IPS-NIHi11 (cell line): ENCODE results near the gene AP1M1.

Experiments
- DNase-seq: peaks from one replicate; pipeline ENCODE4 v3.0.0; 2012; ENCODE audit warnings: mixed read lengths, low spot score

AP1M1 gene

GRCh38 chr19:16185123-16185767, 12.5 kb upstream of the AP1M1 start, which contains the start of gene FAM32A:
TSS of gene FAM32A (plus strand) at chr19:16185410. CDS start at chr19:16185443, 33 bp downstream.
- peak; percentile 99 for DNase-seq

GRCh38 chr19:16185768-16186123, 12.0 kb upstream of the AP1M1 start:
- peak; percentile 68 for DNase-seq

- DNase-seq: no peak
Observed at GRCh38 chr19:16188521-16188920, 9.2 kb upstream of the AP1M1 start.

GRCh38 chr19:16190198-16190597, 7.5 kb upstream of the AP1M1 start:
- DNase-seq: no peak

DNA sequence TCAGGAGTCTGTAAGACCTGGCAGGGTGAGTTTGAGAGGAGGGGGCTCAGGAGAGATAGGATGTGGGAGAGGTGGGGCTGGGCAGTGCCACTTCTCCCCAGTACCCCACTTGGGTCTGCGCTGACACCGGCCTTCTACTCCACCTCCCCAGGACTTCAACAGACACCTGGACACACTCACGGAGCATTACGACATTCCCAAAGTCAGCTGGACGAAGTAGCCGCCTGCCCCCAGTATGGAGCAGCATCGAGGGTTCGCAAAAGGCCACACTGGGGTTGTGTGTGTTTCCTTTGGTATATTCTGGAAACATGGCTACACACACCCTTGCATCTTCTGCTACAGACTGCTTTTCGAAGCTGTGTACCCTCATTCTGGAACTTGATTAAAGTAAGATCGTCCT, 7.0 kb upstream of the AP1M1 start:
- DNase-seq: no peak

DNA sequence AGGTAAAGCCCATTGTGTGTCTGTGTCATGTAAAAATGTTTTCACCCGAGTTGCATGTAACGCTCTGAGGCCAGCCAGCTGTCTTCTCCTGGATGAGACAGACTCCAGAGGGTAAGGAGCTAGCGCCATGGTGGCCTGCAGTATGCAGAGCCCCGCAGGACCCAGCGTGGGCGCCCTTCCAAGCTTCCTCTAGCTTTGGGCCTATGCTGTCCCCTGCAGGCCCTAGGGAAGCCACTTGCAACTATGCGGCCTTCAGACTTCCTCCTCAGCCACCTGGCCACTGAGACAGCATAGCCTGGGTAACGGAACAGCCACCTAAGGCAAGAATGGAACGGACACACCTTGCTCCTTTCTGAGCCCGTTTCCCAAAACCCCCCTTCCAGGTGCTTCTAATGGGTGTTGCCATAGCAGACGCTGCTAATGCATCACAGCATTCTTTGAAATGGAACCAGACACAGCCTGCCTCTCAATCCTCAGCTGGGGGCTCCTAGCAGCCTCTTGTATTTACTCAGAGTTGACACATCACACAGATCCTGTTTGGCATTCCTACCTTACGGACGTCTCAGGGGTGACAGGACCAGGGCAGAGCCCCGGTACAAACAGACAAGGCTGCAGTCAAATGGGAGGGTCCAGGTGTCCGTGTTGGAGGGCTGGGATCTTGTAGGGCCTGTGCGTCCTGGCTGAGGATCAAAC, 6.3 kb upstream of the AP1M1 start:
- DNase-seq: no peak

GRCh38 chr19:16193466-16193865, 4.2 kb upstream of the AP1M1 start:
- DNase-seq: peak; percentile 41

GRCh38 chr19:16197188-16197621, 506 bp upstream of the AP1M1 start:
- DNase-seq: no peak

- no peak for DNase-seq
Observed at GRCh38 chr19:16198370-16198651, 600 bp downstream of the AP1M1 start.

DNA sequence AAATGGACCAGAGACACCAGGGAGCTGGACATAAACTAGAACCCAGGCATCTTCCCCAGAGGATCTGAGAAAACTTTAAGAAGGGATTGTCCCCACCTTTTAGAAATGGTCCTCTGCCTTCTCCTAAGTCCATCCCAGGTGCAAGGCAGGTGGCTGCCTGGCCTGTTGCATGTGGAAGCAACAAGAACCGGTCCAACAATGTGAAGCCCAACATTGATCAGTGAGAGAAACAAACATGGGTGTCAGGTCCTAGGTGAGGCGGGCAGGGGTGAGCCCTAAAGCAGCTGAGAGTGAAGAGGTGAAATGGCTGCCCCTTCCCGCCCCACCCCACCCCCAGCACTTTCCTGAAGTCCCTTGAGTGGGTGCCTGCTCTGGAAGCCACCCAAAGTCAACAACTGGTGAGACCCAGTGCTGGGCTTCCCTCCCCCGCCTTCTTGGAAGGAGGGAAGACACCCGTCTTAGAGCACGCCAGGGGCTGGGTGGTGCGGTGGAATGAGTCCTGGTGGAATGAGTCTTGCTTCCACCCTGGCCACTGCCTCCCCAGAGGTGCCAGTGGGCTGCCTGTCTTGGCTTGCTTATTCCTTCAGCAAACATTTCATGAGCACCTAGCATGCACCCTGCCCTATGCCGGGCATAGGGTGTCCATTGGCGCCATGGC, 1.7 kb downstream of the AP1M1 start:
- no peak for DNase-seq

DNA sequence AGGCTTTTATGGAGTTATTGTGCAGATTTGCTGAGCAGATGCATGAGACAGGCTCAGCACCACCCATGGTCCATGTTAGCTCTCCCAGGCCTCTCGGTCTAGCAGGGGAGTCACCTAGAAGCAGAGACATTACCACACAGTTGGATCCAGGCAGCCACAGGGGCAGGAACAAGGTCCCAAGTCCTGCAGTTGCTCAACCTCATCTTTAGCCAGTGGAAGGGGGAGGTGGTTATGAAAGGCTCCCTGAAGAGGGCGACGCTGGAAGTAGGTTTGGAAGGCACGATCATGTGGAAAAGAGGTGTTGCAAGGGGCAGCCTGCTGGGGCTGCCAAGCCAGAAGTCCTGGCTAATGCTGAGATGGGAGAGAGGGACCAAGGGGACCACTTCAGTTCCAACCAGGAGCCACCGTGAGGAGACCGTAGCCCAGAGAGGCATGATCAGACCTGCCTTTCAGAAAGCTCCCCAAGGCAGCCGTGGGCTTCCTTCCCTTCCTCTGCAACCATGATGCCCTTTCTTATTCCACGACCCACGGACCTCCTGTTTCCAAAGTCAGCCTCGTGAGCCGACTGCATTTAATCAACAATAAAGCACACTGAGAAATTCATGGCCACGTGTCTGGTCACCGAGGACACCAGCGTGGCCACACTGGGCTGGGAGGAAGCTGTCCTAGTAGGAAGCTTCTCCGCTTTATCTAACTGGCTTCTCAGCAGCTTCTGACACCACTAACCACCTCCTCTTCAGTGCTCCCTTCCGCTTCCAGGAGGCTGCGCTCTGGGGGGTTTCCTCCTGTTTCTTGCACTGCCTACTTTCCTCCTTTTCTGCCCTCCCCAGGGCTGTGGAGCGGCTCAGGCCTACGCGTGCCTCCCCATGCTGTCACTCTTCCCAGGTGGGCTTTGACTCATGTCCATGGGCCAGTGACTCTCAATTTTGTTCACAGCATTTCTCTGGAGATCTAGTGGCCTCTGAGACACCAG, 2.6 kb downstream of the AP1M1 start:
- no peak for DNase-seq

DNA sequence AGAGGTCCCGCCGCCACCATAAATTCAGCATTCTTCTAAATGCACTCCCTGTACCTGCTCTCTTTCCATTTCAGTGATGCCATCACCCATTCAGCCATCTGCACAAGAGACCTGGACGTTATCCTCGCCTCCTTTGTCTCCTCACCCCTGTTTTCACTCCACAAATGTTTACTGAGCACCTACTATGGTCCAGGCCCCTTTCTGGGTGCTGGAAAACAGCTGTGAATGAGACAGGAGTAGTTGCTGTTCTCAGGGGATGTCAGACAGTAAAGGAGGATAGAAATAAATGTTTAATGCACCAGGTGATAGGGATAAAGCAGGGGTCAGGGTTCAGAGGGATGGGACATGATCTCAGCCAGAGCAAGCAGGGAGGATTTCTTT, 3.3 kb downstream of the AP1M1 start:
- no peak for DNase-seq

DNA sequence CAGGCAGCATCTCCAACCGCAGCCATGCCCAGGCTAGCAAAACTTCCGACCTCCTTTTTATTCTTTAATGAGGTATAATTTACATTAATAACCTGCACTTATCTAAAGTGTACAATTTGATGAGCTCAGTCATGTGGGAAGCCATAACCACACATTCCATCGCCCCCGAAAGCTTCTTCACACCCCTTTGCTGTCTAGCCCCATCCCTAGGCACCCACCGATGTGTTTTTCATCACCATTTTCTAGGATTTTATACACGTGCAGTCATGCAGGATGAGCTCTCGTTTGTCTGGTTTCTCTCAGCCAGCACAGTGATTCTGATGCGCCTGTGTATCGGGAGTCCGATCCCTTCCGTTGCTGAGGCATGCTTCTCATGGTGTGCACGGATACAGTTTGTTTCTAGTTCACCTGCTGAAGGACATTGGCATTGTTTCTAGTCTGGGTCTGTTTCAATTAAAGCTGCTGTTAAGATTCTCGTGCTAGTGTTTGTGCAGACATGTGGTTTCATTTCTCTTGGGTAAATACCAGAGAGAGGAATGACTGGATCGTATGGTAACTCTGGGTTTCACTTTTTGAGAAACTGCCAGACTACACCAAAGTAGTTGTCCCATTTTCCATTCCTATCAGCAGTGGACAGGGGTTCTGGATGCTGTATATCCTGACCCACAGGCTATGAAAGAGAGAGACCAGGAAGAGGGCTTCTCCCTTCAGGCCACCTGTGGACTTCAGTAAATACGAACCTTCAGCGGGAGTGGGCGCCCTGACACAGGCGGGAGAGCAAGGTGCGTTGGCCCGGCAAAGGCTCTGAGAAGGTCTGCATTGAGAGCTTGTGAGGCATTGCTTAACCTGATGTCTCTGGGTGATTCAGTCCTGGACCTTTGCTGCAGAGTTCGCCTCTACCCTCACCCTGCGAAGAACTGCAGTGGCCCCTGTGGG, 4.9 kb downstream of the AP1M1 start:
- DNase-seq: no peak

DNA sequence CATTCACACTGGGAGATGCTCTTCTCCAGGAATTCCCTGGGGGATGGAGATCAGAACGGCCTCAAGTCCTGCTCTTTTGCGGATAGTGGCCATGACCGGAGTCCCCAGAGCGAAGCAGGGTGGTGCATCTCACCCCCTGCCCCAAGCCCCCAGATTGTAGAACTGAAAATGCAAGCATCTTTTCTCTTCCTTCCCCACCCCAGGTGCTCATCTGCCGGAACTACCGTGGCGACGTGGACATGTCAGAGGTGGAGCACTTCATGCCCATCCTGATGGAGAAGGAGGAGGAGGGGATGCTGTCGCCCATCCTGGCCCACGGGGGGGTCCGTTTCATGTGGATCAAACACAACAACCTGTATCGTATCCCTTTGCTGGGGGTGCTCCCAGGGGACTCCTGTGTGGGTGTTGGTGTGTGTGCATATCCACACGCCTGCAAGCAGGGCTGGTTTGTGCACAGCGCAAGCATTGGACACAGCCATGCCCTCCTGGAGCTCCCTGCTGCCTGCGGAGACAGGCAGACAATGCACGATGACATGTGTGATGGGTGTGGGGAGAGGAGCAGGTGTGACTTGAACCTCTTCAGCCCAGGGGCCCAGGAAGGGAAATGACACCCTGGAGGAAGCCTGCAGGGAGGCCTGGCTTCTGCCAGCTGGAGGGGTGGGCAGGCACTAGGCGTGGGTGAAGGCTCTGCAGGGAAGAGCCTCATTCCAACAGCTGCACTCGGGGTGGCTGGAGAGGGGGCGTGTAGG, 5.7 kb downstream of the AP1M1 start:
- DNase-seq: no peak

DNA sequence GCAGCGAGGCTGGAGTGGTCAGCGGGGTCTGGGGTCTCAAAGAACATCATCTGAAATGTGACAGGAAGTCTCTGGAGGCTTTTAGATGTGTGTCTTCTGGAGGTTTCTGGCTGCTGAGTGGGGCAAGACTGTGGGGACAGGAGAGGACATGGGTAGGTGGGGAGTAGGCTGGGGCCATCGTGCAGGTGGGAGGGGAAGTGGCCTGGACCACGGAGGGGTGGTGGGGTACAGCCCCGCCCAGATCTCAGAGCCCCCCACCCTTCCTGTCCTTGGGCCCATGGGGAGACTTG, 6.2 kb downstream of the AP1M1 start:
- no peak for DNase-seq

DNA sequence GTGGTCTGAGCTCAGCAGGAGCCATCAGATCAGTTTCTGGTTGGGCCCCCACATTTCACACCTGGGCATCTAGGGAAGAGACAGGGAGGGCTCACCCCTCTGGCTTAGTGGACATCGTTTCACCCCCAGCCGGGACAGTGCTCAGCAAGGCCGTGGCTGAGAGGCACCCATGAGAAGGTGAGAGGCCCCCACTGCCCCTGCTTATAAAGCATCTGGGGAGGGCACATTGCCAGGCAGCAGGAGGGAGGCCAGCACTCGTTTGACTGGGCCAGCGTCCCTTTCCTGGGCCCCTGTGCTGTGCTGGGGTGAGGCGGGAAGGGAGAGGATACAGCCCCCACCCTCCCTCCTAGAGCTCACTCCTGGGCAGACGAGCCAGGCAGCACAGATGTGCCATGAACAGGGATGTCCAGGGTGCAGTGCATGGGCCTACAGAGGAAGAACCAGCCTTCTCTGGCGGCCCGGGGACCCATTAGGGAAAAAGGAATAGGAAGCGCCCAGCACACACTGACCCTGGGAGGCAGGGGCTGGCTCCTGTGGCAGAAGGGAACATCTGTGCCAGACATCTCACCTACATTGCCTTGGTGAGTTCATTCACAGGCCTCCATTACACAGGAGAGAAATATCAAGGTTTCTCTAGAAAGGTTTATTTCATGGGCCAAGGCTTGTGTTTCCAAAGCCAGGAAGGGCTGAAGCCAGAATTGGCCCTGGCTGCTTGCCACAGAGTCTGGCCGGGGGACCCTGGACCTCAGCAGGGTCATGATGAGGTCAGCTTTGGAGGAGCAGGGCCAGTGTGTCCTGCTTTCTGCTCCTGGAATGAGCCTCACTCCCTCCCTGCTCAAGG, 7.7 kb downstream of the AP1M1 start:
- DNase-seq: no peak

DNA sequence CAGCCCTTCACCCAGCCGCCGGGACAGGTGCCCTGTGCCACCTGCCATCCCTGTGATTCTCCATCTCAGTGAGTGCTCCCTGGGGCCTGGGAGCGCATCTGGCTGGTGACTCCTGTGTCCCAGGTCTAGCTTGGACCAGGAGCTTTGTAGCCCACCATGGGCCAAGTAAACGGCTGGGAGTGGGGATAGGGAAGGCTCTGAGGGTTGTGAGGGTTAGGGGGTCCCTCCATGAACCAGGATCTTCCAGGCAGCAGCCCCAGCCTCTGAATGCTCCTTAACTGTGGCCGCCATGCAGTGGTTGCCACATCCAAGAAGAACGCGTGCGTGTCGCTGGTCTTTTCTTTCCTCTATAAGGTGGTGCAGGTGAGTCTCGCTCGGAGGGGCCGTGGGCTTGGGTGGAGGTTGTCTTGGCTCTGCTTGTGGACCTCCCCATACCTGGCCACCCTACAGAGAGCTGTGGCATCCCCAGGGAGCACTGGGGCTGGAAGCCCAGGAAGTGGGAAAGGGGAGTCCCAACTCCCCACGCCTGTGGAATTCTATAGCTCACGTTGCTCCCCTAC, 8.4 kb downstream of the AP1M1 start:
- DNase-seq: no peak

DNA sequence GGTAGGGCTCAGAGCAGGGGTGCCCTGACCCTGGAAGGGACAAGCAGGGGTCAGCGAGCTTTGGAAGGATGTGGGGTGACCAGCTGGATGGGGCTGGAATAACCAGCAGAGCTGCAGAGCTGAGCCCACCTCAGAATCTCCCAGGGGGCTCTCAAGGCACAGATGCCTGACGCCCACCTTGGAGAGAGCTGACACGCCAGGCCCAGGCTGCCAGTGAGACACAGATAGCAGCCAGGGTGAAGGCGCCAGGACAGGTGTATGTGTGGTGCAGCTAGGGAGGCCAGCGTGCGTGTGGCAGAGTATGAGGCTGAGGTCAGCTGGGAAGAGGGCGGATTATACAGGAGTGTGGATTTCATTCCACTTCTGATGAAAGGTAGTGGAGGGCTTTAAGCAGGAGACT, 8.9 kb downstream of the AP1M1 start:
- DNase-seq: no peak

DNA sequence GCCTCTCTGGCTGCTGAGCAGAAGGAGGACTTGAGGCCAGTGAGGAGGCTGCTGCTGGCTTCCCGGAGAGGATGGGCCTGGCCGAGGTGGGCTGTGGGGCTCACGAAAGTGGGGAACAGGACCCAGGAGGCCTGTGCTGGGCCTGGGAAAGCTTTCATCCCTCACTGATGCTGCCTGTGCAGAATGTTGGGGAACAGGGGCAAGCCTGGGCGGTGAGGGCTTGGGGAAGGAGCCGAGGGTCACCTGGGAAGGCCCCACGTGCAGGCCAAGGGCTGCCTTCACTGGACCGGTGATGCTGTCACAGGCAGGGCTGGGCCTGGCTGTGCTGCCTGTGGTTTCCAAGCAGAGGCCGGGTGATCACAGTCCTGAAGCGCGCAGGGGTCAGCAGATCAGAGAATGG, 9.4 kb downstream of the AP1M1 start:
- no peak for DNase-seq
